IPS DF 6.9 (cell line): ENCODE data around the gene SHPK.

Experiments used
- DNase-seq: peaks from one replicate; pipeline ENCODE4 v3.0.0-alpha.2; 2013; ENCODE audit warnings: low read depth, low spot score
- H3K27ac ChIP-seq: one replicate; pipeline ENCODE4 v1.5.1; 2013; ENCODE audit warnings: low read length, control low read depth
- H3K27me3 ChIP-seq: 2 replicates; pipeline ENCODE4 v1.6.1; 2013; ENCODE audit warnings: mild to moderate bottlenecking, low read length; ENCODE audit not compliant: control insufficient read depth, insufficient read depth
- H3K36me3 ChIP-seq: 2 replicates; pipeline ENCODE4 v1.6.1; 2013; ENCODE audit warnings: low read length; ENCODE audit not compliant: control insufficient read depth, insufficient read depth
- H3K4me1 ChIP-seq: 2 replicates; pipeline ENCODE4 v1.6.1; 2013; ENCODE audit warnings: low read length; ENCODE audit not compliant: control insufficient read depth, insufficient read depth
- H3K4me3 ChIP-seq: 2 replicates; pipeline ENCODE4 v1.5.1; 2013; ENCODE audit warnings: mild to moderate bottlenecking, low read length
- H3K9me3 ChIP-seq: 2 replicates; pipeline ENCODE4 v1.6.1; 2013; ENCODE audit warnings: low read length, inconsistent platforms; ENCODE audit not compliant: control insufficient read depth, insufficient read depth
- WGBS: extraction: QIAGEN DNeasy Blood & Tissue Kit; methylation state at CpG from one replicate; pipeline ENCODE4 v1.1.7; 2013; ENCODE audit warnings: mixed read lengths, missing lambda C conversion rate; ENCODE audit not compliant: insufficient read length, insufficient coverage; 5-methylcytosine and 5-hydroxymethylcytosine counted together

The SHPK gene

GRCh38 chr17:3626831-3627768 lies 8.9 kb downstream of the SHPK start:
- no peaks in the 10 kb centered on the region for H3K4me1 ChIP-seq
- no peaks in the 10 kb centered on the region for H3K27me3 ChIP-seq
- DNase-seq: no peak
- H3K4me3 ChIP-seq: no peak overlapping the region
- no peak overlapping the region for H3K27ac ChIP-seq
- no peaks in the 10 kb centered on the region for H3K9me3 ChIP-seq
- no CpG with 5 or more reads among the region's 16 CpGs for WGBS
- H3K36me3 ChIP-seq: peaks cover 28% of the 10 kb centered on the region

- Histone ChIP-seq H3K27ac (no peak overlapping the region), H3K36me3 (peaks cover 34% of the 10 kb centered on the region), H3K27me3 (no peaks in the 10 kb centered on the region), H3K4me1 (no peaks in the 10 kb centered on the region), H3K9me3 (no peaks in the 10 kb centered on the region), H3K4me3 (no peak overlapping the region)
- no peak for DNase-seq
- WGBS: no CpG with 5 or more reads among the region's 16 CpGs
These were observed 13.0 kb downstream of the SHPK start for GRCh38 chr17:3622977-3623594.

GRCh38 chr17:3621146-3621720 lies 14.8 kb downstream of the SHPK start:
- no peak for DNase-seq
- Histone ChIP-seq H3K36me3 (peaks cover 36% of the 10 kb centered on the region), H3K27me3 (no peaks in the 10 kb centered on the region), H3K4me3 (no peak overlapping the region), H3K4me1 (no peaks in the 10 kb centered on the region), H3K9me3 (no peaks in the 10 kb centered on the region), H3K27ac (no peak overlapping the region)
- no CpG with 5 or more reads among the region's 8 CpGs for WGBS

GRCh38 chr17:3615160-3615870 lies 20.7 kb downstream of the SHPK start:
- WGBS: no CpG with 5 or more reads among the region's 18 CpGs
- no peak overlapping the region for H3K4me3 ChIP-seq

GRCh38 chr17:3613124-3613523 lies 22.9 kb downstream of the SHPK start:
- no peaks in the 10 kb centered on the region for H3K27me3 ChIP-seq
- no peaks in the 10 kb centered on the region for H3K4me1 ChIP-seq
- no peak overlapping the region for H3K27ac ChIP-seq
- H3K36me3 ChIP-seq: peaks cover 36% of the 10 kb centered on the region
- no CpG with 5 or more reads among the region's 6 CpGs for WGBS
- DNase-seq: no peak
- H3K9me3 ChIP-seq: peaks cover 2% of the 10 kb centered on the region; the same call in 1 of the 2 replicates
- H3K4me3 ChIP-seq: no peak overlapping the region

More at GRCh38 chr17:3615160-3615870, 20.7 kb downstream of the SHPK start:
- Histone ChIP-seq H3K36me3 (peaks cover 31% of the 10 kb centered on the region), H3K9me3 (peaks cover 2% of the 10 kb centered on the region; the same call in 1 of the 2 replicates), H3K4me1 (no peaks in the 10 kb centered on the region), H3K27ac (no peak overlapping the region), H3K27me3 (no peaks in the 10 kb centered on the region)
- DNase-seq: no peak

- Histone ChIP-seq H3K27ac (no peak overlapping the region), H3K36me3 (peaks cover 36% of the 10 kb centered on the region), H3K4me3 (no peak overlapping the region), H3K4me1 (no peaks in the 10 kb centered on the region), H3K9me3 (peaks cover 2% of the 10 kb centered on the region; the same call in 1 of the 2 replicates), H3K27me3 (no peaks in the 10 kb centered on the region)
- DNase-seq: no peak
- WGBS: no CpG with 5 or more reads among the region's 14 CpGs
These were observed 25.5 kb downstream of the SHPK start for GRCh38 chr17:3610523-3610922.

- peaks cover 29% of the 10 kb centered on the region for H3K36me3 ChIP-seq
- no CpG with 5 or more reads among the region's 10 CpGs for WGBS
These were observed 26.4 kb downstream of the SHPK start for GRCh38 chr17:3609689-3610088.

GRCh38 chr17:3603870-3604259 lies 32.2 kb downstream of the SHPK start:
- H3K36me3 ChIP-seq: peaks cover 9% of the 10 kb centered on the region
- H3K9me3 ChIP-seq: no peaks in the 10 kb centered on the region
- no CpG with 5 or more reads among the region's 4 CpGs for WGBS
- H3K4me3 ChIP-seq: no peak overlapping the region
- H3K4me1 ChIP-seq: no peaks in the 10 kb centered on the region
- no peaks in the 10 kb centered on the region for H3K27me3 ChIP-seq
- H3K27ac ChIP-seq: no peak overlapping the region
- no peak for DNase-seq

More at GRCh38 chr17:3609689-3610088, 26.4 kb downstream of the SHPK start:
- no peak for DNase-seq
- no peak overlapping the region for H3K4me3 ChIP-seq
- no peaks in the 10 kb centered on the region for H3K27me3 ChIP-seq
- H3K9me3 ChIP-seq: no peaks in the 10 kb centered on the region
- no peaks in the 10 kb centered on the region for H3K4me1 ChIP-seq
- H3K27ac ChIP-seq: no peak overlapping the region

GRCh38 chr17:3603119-3603869 lies 32.8 kb downstream of the SHPK start:
- DNase-seq: no peak
- no peak overlapping the region for H3K27ac ChIP-seq

More at GRCh38 chr17:3603119-3603869, 32.8 kb downstream of the SHPK start:
- no peaks in the 10 kb centered on the region for H3K9me3 ChIP-seq
- H3K27me3 ChIP-seq: no peaks in the 10 kb centered on the region
- no peaks in the 10 kb centered on the region for H3K4me1 ChIP-seq
- peaks cover 8% of the 10 kb centered on the region for H3K36me3 ChIP-seq
- no peak overlapping the region for H3K4me3 ChIP-seq
- no CpG with 5 or more reads among the region's 17 CpGs for WGBS
